ENCODE data around the gene OFD1. TPM values are rescaled to one million over a fixed set of nuclear protein-coding genes. Genes with fewer than 3 reads are reported as not detected.

Gene OFD1
- polyA plus RNA-seq, 1 experiment, result 14.1 TPM

- DNase-seq (ENCODE audit: low read depth, low spot score), result no peak
- ChIA-PET POLR2A (no interaction called here), CTCF (no interaction called here)
- TF ChIP-seq, protein P1, sequence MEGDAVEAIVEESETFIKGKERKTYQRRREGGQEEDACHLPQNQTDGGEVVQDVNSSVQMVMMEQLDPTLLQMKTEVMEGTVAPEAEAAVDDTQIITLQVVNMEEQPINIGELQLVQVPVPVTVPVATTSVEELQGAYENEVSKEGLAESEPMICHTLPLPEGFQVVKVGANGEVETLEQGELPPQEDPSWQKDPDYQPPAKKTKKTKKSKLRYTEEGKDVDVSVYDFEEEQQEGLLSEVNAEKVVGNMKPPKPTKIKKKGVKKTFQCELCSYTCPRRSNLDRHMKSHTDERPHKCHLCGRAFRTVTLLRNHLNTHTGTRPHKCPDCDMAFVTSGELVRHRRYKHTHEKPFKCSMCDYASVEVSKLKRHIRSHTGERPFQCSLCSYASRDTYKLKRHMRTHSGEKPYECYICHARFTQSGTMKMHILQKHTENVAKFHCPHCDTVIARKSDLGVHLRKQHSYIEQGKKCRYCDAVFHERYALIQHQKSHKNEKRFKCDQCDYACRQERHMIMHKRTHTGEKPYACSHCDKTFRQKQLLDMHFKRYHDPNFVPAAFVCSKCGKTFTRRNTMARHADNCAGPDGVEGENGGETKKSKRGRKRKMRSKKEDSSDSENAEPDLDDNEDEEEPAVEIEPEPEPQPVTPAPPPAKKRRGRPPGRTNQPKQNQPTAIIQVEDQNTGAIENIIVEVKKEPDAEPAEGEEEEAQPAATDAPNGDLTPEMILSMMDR (IDR thresholded peaks at IDR 0.05; ENCODE audit: low read depth, low read length), result no peak
- Histone ChIP-seq H3K9me3 (ENCODE audit: control insufficient read depth, insufficient read depth, low read length) (no peaks in the 10 kb centered on the region), H3K4me3 (ENCODE audit: low read depth, low read length) (no peak overlapping the region), H3K27me3 (ENCODE audit: control insufficient read depth, insufficient read depth, low read length) (no peaks in the 10 kb centered on the region), H3K27ac (ENCODE audit: low read depth, low read length) (no peak overlapping the region)
Observed at GRCh38 chrX:13702111-13702789, 32.3 kb upstream of the OFD1 start.

DNA sequence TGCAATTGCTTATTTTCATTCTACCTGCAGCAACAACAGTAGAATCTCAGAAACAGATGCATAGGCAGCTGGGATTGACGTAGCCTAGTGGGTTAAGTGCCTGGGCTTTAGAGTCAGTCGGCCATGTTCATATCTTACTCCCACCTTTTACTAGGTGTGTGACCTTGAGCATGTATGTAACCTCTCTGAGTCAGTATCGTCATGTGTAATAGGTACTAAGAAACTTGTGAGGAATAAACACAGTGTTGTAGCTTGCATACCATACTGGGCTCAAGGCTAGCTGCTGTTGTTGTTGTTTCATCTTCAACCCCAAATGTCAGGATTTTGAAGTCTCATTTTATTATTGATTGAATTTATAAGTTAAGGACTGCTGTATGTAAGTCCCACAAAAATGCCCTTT lies 31.4 kb upstream of the OFD1 start:
- POLR2A ChIA-PET, result no interaction called here
- CTCF ChIA-PET, result no interaction called here
- TF ChIP-seq, protein P1 (IDR thresholded peaks at IDR 0.05; ENCODE audit: low read depth, low read length), result no peak
- no peaks in the 10 kb centered on the region for H3K9me3 ChIP-seq (ENCODE audit: control insufficient read depth, insufficient read depth, low read length)
- no peaks in the 10 kb centered on the region for H3K27me3 ChIP-seq (ENCODE audit: control insufficient read depth, insufficient read depth, low read length)
- H3K4me3 ChIP-seq (ENCODE audit: low read depth, low read length), result no peak overlapping the region
- DNase-seq (ENCODE audit: low read depth, low spot score), result no peak
- no peak overlapping the region for H3K27ac ChIP-seq (ENCODE audit: low read depth, low read length)

GRCh38 chrX:13703589-13703988 lies 31.0 kb upstream of the OFD1 start:
- ChIA-PET CTCF (no interaction called here), POLR2A (no interaction called here)
- H3K27ac ChIP-seq (ENCODE audit: low read depth, low read length), result no peak overlapping the region
- no peak for DNase-seq (ENCODE audit: low read depth, low spot score)
- no peaks in the 10 kb centered on the region for H3K9me3 ChIP-seq (ENCODE audit: control insufficient read depth, insufficient read depth, low read length)
- H3K4me3 ChIP-seq (ENCODE audit: low read depth, low read length), result no peak overlapping the region
- no peaks in the 10 kb centered on the region for H3K27me3 ChIP-seq (ENCODE audit: control insufficient read depth, insufficient read depth, low read length)
- TF ChIP-seq, protein P1 (IDR thresholded peaks at IDR 0.05; ENCODE audit: low read depth, low read length), result no peak

- no peaks in the 10 kb centered on the region for H3K9me3 ChIP-seq (ENCODE audit: control insufficient read depth, insufficient read depth, low read length)
- H3K4me3 ChIP-seq (ENCODE audit: low read depth, low read length), result no peak overlapping the region
Observed at GRCh38 chrX:13711141-13711540, 23.4 kb upstream of the OFD1 start.

DNA sequence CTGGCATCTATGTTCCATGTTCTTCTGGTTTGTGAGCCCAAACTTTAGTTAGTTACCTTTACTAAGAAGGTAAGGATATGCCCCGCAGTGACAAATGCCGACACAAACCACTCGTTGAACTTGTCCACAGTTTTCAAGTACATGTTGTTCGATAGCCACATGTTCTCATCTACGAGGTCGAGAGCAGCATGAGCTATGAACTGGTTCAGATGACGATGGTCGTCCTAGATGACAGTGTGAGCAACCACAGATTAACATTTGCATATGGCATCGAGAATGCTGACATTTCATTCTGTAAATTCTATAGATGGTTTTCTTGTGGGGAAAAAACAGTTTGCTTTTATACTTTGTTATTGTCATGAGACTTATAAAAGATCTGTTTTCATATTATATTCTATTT lies 18.1 kb upstream of the OFD1 start:
- H3K27me3 ChIP-seq (ENCODE audit: control insufficient read depth, insufficient read depth, low read length), result no peaks in the 10 kb centered on the region
- H3K4me3 ChIP-seq (ENCODE audit: low read depth, low read length), result no peak overlapping the region
- no peaks in the 10 kb centered on the region for H3K9me3 ChIP-seq (ENCODE audit: control insufficient read depth, insufficient read depth, low read length)
- ChIA-PET CTCF (no interaction called here), POLR2A (no interaction called here)
- TF ChIP-seq, protein P1 (IDR thresholded peaks at IDR 0.05; ENCODE audit: low read depth, low read length), result no peak
- no peak overlapping the region for H3K27ac ChIP-seq (ENCODE audit: low read depth, low read length)
- no peak for DNase-seq (ENCODE audit: low read depth, low spot score)

More at GRCh38 chrX:13711141-13711540, 23.4 kb upstream of the OFD1 start:
- DNase-seq (ENCODE audit: low read depth, low spot score), result no peak
- H3K27ac ChIP-seq (ENCODE audit: low read depth, low read length), result no peak overlapping the region
- CTCF ChIA-PET, result interaction anchor here (1.4 kb wide), 1 partner anchor 204 kb away, joined by 6 read pairs; no protein-coding TSS in a partner anchor
- POLR2A ChIA-PET, result interaction anchor here (1.0 kb wide), 1 partner anchor 11 kb away, joined by 3 read pairs; no protein-coding TSS in a partner anchor
- H3K27me3 ChIP-seq (ENCODE audit: control insufficient read depth, insufficient read depth, low read length), result no peaks in the 10 kb centered on the region
- TF ChIP-seq, protein P1 (IDR thresholded peaks at IDR 0.05; ENCODE audit: low read depth, low read length), result no peak

Data from AG04450 (cell line).